Suprapubic skin (tissue), 4 donors: ENCODE data around the gene IL17A. TPM values are rescaled to one million over a fixed set of nuclear protein-coding genes. Genes with fewer than 3 reads are reported as not detected.

ENCODE experiments used
- DNase-seq, 2 donors: peaks; one replicate each; pipeline ENCODE4 v3.0.0-alpha.2; 2019; ENCODE audit warnings: low spot score in 2 of 2
- H3K27ac ChIP-seq: fragments of 200-600 bp; sonication (generic); one replicate; pipeline ENCODE4 v1.5.1; 2019
- H3K27me3 ChIP-seq: fragments of 200-600 bp; sonication (generic); one replicate; pipeline ENCODE4 v1.5.1; 2019
- H3K36me3 ChIP-seq: fragments of 200-600 bp; sonication (generic); one replicate; pipeline ENCODE4 v1.5.1; 2019
- H3K4me1 ChIP-seq: fragments of 200-600 bp; sonication (generic); one replicate; pipeline ENCODE4 v1.5.1; 2019
- H3K4me3 ChIP-seq: fragments of 200-600 bp; sonication (generic); one replicate; pipeline ENCODE4 v1.5.1; 2019; ENCODE audit warnings: mild to moderate bottlenecking
- H3K9me3 ChIP-seq: fragments of 200-600 bp; sonication (generic); one replicate; pipeline ENCODE4 v1.5.1; 2019
- CTCF ChIP-seq, 2 donors: fragments of 200-600 bp in 1 of 2; fragments of 450-650 bp in 1 of 2; sonication (generic) in 1 of 2; IDR thresholded peaks; one replicate each; pipeline ENCODE4 v1.5.1; 2016 to 2019; ENCODE audit warnings: antibody characterized with exemption in 2 of 2, mild to moderate bottlenecking in 1 of 2, moderate library complexity in 1 of 2
- EP300 ChIP-seq: sonication (generic); formaldehyde crosslinking; IDR thresholded peaks from one replicate; pipeline ENCODE4 v1.6.1; 2017; ENCODE audit warnings: antibody characterized with exemption
- POLR2A ChIP-seq, 2 donors: fragments of 450-650 bp; IDR thresholded peaks; one replicate each; pipeline ENCODE4 v1.6.1; 2017; ENCODE audit warnings: antibody characterized with exemption in 2 of 2, mild to moderate bottlenecking in 2 of 2, moderate library complexity in 2 of 2
- POLR2AphosphoS5 ChIP-seq, 3 donors: sonication (generic); formaldehyde crosslinking; IDR thresholded peaks; one replicate each; pipeline ENCODE4 v1.6.1; 2017; ENCODE audit warnings: antibody characterized with exemption in 3 of 3
- WGBS: methylation state at CpG from one replicate; pipeline ENCODE4 v1.1.5; 2018; 5-methylcytosine and 5-hydroxymethylcytosine counted together
- total RNA-seq, 4 donors: library from RNA; depleted of rRNA; stranded (reverse); fragments of >200 nt; gene quantifications; one replicate each; pipeline ENCODE4 v1.1.0, GENCODE V29; 2016

IL17A gene
- total RNA-seq, 4 donors from 2014 or later, result not detected

- 78% methylated on average over 8 of the region's 8 CpGs for WGBS
- Histone ChIP-seq H3K27ac (no peak overlapping the region), H3K36me3 (no peaks in the 10 kb centered on the region), H3K9me3 (no peaks in the 10 kb centered on the region), H3K4me1 (peaks cover 4% of the 10 kb centered on the region), H3K4me3 (no peak overlapping the region), H3K27me3 (peaks cover 3% of the 10 kb centered on the region)
- no peak for TF ChIP-seq CTCF (IDR thresholded peaks at IDR 0.05)
- no peak for TF ChIP-seq POLR2AphosphoS5 (IDR thresholded peaks at IDR 0.05)
- no peak for TF ChIP-seq EP300
- TF ChIP-seq POLR2A (IDR thresholded peaks at IDR 0.05), result no peak
- no peak for DNase-seq
These were observed 45.4 kb downstream of the IL17A start for GRCh38 chr6:52231406-52232127.

GRCh38 chr6:52233005-52233404, 46.8 kb downstream of the IL17A start:
- H3K27ac ChIP-seq, result no peak overlapping the region
- peaks cover 3% of the 10 kb centered on the region for H3K27me3 ChIP-seq
- H3K9me3 ChIP-seq, result no peaks in the 10 kb centered on the region
- no peak overlapping the region for H3K4me3 ChIP-seq
- 60% methylated on average over 4 of the region's 4 CpGs for WGBS
- no peaks in the 10 kb centered on the region for H3K36me3 ChIP-seq
- no peak for DNase-seq
- H3K4me1 ChIP-seq, result peaks cover 4% of the 10 kb centered on the region
- TF ChIP-seq CTCF (IDR thresholded peaks at IDR 0.05) (no peak), EP300 (no peak), POLR2A (IDR thresholded peaks at IDR 0.05) (no peak), POLR2AphosphoS5 (IDR thresholded peaks at IDR 0.05) (no peak)

GRCh38 chr6:52233975-52234823, 48.0 kb downstream of the IL17A start:
- Histone ChIP-seq H3K36me3 (no peaks in the 10 kb centered on the region), H3K27me3 (peaks cover 3% of the 10 kb centered on the region), H3K4me1 (peaks cover 4% of the 10 kb centered on the region), H3K9me3 (no peaks in the 10 kb centered on the region), H3K4me3 (no peak overlapping the region), H3K27ac (no peak overlapping the region)
- TF ChIP-seq POLR2AphosphoS5 (IDR thresholded peaks at IDR 0.05) (no peak), POLR2A (IDR thresholded peaks at IDR 0.05) (no peak)
- no peak for DNase-seq
- 44% methylated on average over 15 of the region's 15 CpGs for WGBS

Other genes with a start within 250 kb of the IL17A start
- under 1 TPM; 0.11 to 0.68 (median 0.42) TPM for gene PKHD1, start 98.8 kb upstream of the IL17A start, total RNA-seq
- not detected for gene IL17F, start 58.1 kb downstream of the IL17A start, total RNA-seq
- 10 to 100 TPM; 26.4 to 38.5 (median 31.8) TPM for gene MCM3, start 98.4 kb downstream of the IL17A start, total RNA-seq
- gene PAQR8, start 175.8 kb downstream of the IL17A start, total RNA-seq, result 1 to 10 TPM; 2.2 to 6.5 (median 2.8) TPM
- 10 to 100 TPM; 14.0 to 63.0 (median 27.6) TPM for gene EFHC1, start 234.0 kb downstream of the IL17A start, total RNA-seq